Activated naive CD8-positive, alpha-beta T cell (primary cell): Measurements from ENCODE around the gene NIM1K.
A peak's percentile ranks its signal among the peaks of the same experiment; 100 is the strongest.
"Not testable (repeated sequence)": the region's sequence is repeated elsewhere in the genome, so short reads cannot be mapped to it uniquely, and the experiment has no call there.

Experiments used
- H3K27ac Mint-ChIP-seq: one replicate; pipeline ENCODE4 v1.8.0; 2021; ENCODE audit warnings: mixed read lengths
- H3K27me3 Mint-ChIP-seq: one replicate; pipeline ENCODE4 v1.8.0; 2021; ENCODE audit warnings: mixed read lengths
- H3K36me3 Mint-ChIP-seq: one replicate; pipeline ENCODE4 v1.8.0; 2021; ENCODE audit warnings: mixed read lengths
- H3K4me1 Mint-ChIP-seq: one replicate; pipeline ENCODE4 v1.8.0; 2021; ENCODE audit warnings: low read depth, mixed read lengths
- H3K4me3 Mint-ChIP-seq: one replicate; pipeline ENCODE4 v1.8.0; 2021; ENCODE audit warnings: mild to moderate bottlenecking, mixed read lengths
- H3K9me3 Mint-ChIP-seq: one replicate; pipeline ENCODE4 v1.8.0; 2021; ENCODE audit warnings: low read depth, mixed read lengths

The NIM1K gene

DNA sequence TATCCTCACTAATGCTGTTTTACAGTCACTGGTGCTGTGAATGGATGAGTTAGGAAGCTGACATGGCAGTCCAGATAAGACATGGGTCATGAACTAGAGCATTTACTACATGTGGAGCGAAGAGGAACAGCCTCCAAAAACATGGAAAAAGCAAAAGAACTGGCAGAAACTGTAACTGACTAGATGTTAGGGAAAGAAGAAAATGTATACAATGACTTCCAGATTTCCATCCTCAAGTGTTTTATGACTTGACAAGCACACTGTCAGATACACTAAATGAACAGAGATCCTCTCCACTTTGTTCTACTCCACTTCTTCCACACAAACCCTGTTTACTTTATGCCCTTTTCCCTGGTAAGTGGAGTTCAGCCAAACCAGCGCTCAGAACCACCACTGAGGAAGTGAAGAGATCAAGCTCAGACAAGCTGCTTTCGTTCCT lies 109.6 kb downstream of the NIM1K start:
- Mint-ChIP-seq H3K27me3 (no peaks in the 10 kb centered on the region), H3K4me1 (peaks cover 48% of the 10 kb centered on the region), H3K4me3 (no peak overlapping the region)

DNA sequence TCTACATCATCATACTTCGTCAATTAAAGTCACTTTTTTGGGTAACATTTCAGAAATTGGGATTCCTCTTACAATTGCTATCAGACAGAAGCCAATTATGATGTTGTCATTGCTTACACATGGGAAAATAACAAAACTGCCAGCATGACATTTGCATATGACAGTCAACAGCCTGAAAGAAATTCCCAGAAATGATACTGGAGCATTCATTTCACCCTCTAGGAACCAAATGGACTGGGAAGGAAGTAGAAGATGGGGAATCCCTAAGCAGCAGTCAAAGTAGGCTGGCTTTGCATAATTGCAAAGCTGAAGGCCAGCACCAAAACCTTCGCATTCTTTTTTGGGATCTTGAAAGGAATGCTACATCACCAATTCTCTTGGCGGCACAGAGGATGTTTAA lies 110.5 kb downstream of the NIM1K start:
- no peak overlapping the region for H3K4me3 Mint-ChIP-seq

More for the DNA sequence above, 109.6 kb downstream of the NIM1K start:
- H3K27ac Mint-ChIP-seq: no peak overlapping the region
- H3K9me3 Mint-ChIP-seq: no peaks in the 10 kb centered on the region
- H3K36me3 Mint-ChIP-seq: peaks cover 17% of the 10 kb centered on the region

DNA sequence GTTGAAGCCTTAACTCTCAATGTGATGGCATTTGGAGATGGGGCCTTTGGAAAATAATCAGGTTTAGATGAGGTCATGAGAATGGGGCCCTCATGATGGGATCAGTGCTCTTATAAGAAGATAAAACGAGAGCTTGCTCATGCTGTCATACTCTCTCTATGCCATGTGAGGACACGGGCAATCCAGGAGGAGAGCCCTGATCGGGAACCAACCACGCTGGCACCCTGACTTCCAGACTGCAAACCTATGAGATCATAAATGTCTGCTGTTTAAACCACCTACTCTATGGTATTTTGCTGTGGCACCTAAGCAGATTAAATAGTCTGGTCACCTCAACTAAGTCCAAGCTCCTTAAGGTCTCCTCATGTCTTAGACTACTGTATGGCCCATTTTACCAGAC lies 111.2 kb downstream of the NIM1K start:
- Mint-ChIP-seq H3K4me3 (no peak overlapping the region), H3K36me3 (peaks cover 14% of the 10 kb centered on the region), H3K4me1 (peaks cover 55% of the 10 kb centered on the region), H3K27ac (peak overlapping the region; percentile 89), H3K27me3 (no peaks in the 10 kb centered on the region), H3K9me3 (no peaks in the 10 kb centered on the region)

More for the DNA sequence above, 110.5 kb downstream of the NIM1K start:
- Mint-ChIP-seq H3K27ac (peak overlapping the region; percentile 58), H3K27me3 (no peaks in the 10 kb centered on the region), H3K36me3 (peaks cover 14% of the 10 kb centered on the region), H3K4me1 (peaks cover 50% of the 10 kb centered on the region), H3K9me3 (no peaks in the 10 kb centered on the region)

DNA sequence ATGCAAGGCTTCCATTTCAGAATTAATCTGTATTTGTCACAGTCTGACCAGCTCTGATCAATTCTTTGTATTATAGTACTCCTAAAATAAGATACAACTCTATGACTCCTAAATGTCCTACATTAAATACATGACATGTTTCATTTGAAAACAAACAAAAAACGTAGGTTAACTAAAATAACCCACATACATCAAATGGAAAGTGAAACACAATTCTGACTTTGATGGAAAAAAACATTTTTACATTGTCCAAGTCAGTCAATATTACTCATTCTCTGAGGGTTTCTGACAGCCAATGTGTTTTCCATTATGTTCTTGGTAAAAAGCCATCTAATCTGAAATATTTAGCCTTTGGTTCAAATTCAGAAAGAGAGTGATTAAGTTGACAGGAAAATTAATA lies 112.5 kb downstream of the NIM1K start:
- peaks cover 66% of the 10 kb centered on the region for H3K4me1 Mint-ChIP-seq
- peaks cover 10% of the 10 kb centered on the region for H3K36me3 Mint-ChIP-seq
- H3K27me3 Mint-ChIP-seq: no peaks in the 10 kb centered on the region
- H3K27ac Mint-ChIP-seq: peak overlapping the region; percentile 89
- peak overlapping the region; percentile 42 for H3K4me3 Mint-ChIP-seq
- no peaks in the 10 kb centered on the region for H3K9me3 Mint-ChIP-seq

DNA sequence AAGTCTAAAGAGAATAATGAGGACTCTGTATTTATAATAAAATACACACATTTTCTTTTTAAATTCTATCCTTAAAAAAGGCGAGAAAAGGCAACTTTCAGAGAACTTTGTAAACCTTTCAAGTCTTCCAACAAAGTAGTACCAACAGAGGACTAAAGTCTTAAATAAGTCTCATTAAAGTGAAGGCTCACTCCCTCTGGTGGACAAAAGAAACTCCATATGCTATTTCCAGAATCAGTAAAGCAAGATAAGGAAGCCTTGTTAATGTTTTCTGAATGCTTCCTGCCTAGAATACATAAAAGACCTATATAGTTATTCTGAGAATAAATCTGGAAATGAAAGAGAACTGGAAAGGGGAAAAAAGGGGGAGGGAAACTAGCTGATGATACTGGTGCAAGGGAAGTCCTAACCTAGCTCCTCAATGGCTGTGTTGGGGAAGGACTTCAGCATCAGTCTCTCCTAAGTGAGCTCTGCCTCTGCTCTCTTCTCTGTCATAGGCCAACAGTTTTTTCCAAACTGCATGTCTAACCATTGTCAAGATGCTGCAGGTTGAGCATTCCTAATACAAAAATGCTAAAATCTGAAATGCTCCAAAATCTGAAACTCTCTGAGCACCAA lies 114.0 kb downstream of the NIM1K start:
- H3K36me3 Mint-ChIP-seq: peaks cover 12% of the 10 kb centered on the region
- H3K4me3 Mint-ChIP-seq: no peak overlapping the region
- peak overlapping the region; percentile 68 for H3K27ac Mint-ChIP-seq
- H3K4me1 Mint-ChIP-seq: peaks cover 74% of the 10 kb centered on the region
- no peaks in the 10 kb centered on the region for H3K27me3 Mint-ChIP-seq
- no peaks in the 10 kb centered on the region for H3K9me3 Mint-ChIP-seq

DNA sequence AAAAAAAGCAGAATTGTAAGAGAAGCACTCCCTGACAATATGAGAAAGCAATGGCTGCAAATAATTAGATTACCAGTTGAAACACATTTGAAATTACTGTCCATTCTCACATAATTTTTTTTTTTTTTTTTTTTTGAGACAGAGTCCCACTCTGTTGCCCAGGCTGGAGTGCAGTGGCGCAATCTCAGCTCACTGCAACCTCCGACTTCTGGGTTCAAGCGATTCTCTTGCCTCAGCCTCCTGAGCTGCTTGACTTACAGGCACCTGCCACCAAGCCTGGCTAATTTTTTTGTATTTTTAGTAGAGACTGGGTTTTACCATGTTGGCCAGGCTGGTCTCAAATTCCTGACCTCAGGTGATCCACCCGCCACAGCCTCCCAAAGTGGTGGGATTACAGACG lies 114.9 kb downstream of the NIM1K start:
- H3K4me3 Mint-ChIP-seq, H3K9me3 Mint-ChIP-seq, H3K27me3 Mint-ChIP-seq: not testable (repeated sequence)
- Mint-ChIP-seq H3K27ac (peak overlapping the region; percentile 50), H3K4me1 (peaks cover 78% of the 10 kb centered on the region), H3K36me3 (peaks cover 12% of the 10 kb centered on the region)

DNA sequence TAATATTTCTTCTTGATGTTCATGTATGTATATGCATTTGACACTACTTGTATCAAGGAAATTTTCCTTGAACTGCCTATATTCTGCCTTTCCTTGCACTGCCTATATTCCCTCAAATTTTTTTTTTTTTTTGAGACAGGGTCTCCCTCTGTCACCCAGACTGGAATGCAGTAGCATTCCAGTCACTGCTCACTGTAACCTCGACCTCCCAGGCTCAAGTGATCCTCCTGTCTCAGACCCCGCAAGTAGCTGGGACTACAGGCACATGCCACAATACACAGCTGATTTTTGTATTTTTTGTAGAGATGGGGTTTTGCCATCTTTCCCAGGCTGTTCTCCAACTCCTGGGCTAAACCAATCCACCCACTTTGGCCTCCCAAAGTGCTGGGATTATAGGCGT lies 117.1 kb downstream of the NIM1K start:
- peaks cover 73% of the 10 kb centered on the region for H3K4me1 Mint-ChIP-seq
- H3K27ac Mint-ChIP-seq: peak overlapping the region; percentile 11
- H3K27me3 Mint-ChIP-seq: no peaks in the 10 kb centered on the region
- H3K9me3 Mint-ChIP-seq: no peaks in the 10 kb centered on the region
- no peak overlapping the region for H3K4me3 Mint-ChIP-seq
- peaks cover 2% of the 10 kb centered on the region for H3K36me3 Mint-ChIP-seq

DNA sequence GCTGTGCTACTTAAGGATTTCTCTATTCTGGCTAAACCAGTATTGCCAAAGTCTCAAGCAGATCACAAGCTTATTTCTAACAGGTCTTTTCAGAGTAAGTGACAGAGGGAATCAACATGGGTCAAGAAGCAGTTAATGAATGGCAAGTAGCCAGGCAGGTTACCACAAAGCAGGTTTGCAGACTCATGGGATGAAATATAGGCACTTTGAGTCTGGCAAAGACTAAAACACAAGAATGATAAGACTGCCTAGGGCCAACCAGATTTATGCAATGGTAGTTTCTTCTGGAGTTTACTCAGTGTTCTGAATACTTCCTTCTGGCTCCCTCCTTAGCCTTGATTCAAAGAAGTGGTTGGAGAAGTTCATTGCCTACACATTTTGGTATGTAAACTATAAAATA lies 117.6 kb downstream of the NIM1K start:
- H3K27ac Mint-ChIP-seq: peak overlapping the region; percentile 11

DNA sequence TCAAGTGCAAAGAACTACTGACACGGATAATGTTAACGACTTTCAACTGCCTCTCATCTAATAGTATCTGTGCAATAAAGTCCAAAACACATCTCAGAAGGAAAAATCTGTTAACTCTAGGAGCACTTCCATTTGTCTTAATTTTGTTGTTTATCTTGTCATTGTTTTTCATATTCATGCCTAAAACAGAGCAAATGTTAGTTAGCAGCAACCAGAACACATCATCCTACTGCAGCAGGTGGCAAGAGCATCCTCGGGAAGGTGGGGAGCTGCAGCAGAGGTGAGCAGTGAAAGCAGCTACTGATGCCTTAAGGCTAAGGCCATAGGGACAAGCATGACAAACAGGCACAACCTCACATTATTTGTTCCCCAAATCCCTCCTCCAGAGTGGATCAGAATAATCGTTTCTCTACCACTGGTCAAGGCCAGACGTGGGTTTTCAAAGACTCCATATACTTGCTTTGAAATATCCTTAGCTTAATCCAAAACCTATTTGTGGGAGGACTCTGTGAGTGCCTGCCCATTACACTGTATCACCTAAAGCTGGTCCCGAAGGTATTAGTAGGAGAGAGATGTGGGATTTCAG lies 120.1 kb downstream of the NIM1K start:
- H3K4me1 Mint-ChIP-seq: peaks cover 77% of the 10 kb centered on the region

More for the DNA sequence above, 117.6 kb downstream of the NIM1K start:
- H3K9me3 Mint-ChIP-seq: peaks cover 2% of the 10 kb centered on the region
- H3K4me1 Mint-ChIP-seq: peaks cover 73% of the 10 kb centered on the region
- H3K27me3 Mint-ChIP-seq: no peaks in the 10 kb centered on the region
- peaks cover 2% of the 10 kb centered on the region for H3K36me3 Mint-ChIP-seq
- peak overlapping the region; percentile 38 for H3K4me3 Mint-ChIP-seq

DNA sequence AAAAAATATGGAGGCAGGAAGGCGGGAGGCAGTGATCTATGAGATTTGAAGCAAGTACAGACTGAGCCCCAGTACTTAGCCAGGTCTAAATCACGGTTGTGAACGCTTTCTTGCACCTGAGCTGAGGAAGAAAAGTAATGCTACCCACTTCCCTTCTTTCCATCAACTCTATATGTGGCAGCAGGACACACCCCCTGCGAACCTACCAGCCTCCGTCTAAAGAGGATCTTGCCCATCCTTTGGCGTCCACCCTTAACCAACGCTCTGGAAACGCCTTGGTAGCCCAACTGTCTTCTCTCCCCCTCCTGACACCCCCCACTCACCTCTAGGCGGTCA lies 120.6 kb downstream of the NIM1K start:
- peaks cover 4% of the 10 kb centered on the region for H3K36me3 Mint-ChIP-seq
- peak overlapping the region; percentile 97 for H3K4me3 Mint-ChIP-seq
- no peaks in the 10 kb centered on the region for H3K27me3 Mint-ChIP-seq
- peaks cover 77% of the 10 kb centered on the region for H3K4me1 Mint-ChIP-seq
- H3K9me3 Mint-ChIP-seq: peaks cover 5% of the 10 kb centered on the region
- peak overlapping the region; percentile 96 for H3K27ac Mint-ChIP-seq

More for the DNA sequence above, 120.1 kb downstream of the NIM1K start:
- Mint-ChIP-seq H3K9me3 (peaks cover 5% of the 10 kb centered on the region), H3K27ac (peak overlapping the region; percentile 96), H3K36me3 (peaks cover 4% of the 10 kb centered on the region), H3K4me3 (peak overlapping the region; percentile 97), H3K27me3 (no peaks in the 10 kb centered on the region)

DNA sequence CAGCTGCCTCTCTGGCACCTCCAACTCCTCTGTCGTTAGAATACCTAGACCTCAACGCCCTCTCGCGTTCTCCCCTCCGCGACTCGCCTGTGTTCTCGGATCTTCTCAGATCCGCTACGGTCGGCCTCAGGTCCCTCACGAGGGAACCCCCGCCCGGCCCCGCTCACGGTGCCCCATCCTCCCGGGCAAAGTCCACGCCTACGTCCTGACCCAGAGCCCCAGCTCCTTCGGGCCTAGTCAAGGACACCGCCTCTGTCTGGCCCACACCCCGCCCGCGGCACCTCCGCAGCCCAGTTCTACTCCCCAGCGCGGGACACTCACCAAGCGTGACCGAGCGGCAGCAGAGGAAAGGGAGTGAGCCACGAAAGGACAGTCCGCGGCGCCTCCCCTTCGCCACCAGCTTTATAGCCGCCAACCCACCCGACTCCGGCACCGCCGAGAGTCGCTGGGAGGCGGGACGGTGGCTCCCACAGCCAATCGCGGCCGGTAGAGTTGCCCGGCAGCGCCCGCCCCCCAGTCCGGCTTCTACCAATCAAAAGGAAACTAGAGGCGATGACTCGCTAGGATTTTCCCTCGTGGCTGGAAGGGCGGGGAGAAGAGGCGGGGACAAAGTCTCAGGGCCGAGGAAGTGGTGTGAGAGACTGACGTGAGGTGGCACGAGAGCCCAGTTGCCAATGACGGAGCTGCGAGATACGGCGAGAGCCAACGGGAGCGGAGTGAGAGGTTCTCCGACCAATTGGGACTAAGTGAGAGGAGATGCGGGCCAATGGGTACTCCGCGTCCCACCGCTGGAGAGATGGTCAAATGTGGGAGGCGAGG lies 121.2 kb downstream of the NIM1K start, which contains the start of gene HMGCS1:
Gene HMGCS1 (minus strand): TSS at position 378 of the 819 bp plus-strand sequence. CDS start 14,447 bp downstream, outside the sequence.
- peaks cover 5% of the 10 kb centered on the region for H3K9me3 Mint-ChIP-seq
- H3K27me3 Mint-ChIP-seq: no peaks in the 10 kb centered on the region
- H3K27ac Mint-ChIP-seq: peak within 1 kb of the TSS; percentile 96
- peaks cover 72% of the 10 kb centered on the region for H3K4me1 Mint-ChIP-seq
- H3K36me3 Mint-ChIP-seq: peaks cover 4% of the 10 kb centered on the region
- H3K4me3 Mint-ChIP-seq: peak within 1 kb of the TSS; percentile 97

DNA sequence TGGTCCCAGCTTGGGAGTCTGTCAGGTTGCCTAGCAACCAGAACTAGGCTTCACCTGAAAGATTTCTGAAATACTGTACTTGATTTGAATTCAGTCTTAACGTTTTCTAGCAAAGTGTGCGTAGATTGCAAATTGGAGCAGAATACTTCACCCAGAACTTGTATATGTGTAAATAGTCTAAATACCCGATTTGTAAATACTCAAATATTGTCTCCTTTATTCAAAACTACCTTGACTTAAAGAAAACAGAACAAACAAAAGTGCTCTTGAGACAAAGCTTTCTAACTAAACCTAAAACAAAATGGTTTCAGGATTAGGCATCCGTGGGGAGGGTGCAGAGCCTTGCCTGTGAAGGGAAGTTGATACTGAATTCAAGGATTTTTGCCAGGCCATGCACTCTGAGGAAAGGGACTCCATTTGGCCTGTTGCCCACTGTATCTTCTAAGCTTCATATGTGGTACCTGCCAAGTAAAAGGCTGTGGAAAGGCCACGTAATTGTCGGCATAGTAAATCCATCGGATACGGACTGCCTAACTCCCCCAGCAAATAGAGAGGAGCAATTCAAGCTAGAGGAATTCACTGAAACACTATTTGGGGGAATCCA lies 121.9 kb downstream of the NIM1K start:
- peaks cover 4% of the 10 kb centered on the region for H3K36me3 Mint-ChIP-seq
- H3K4me3 Mint-ChIP-seq: peak overlapping the region; percentile 97
- H3K4me1 Mint-ChIP-seq: peaks cover 66% of the 10 kb centered on the region
- H3K27ac Mint-ChIP-seq: peak overlapping the region; percentile 96
- no peaks in the 10 kb centered on the region for H3K27me3 Mint-ChIP-seq
- peaks cover 5% of the 10 kb centered on the region for H3K9me3 Mint-ChIP-seq

DNA sequence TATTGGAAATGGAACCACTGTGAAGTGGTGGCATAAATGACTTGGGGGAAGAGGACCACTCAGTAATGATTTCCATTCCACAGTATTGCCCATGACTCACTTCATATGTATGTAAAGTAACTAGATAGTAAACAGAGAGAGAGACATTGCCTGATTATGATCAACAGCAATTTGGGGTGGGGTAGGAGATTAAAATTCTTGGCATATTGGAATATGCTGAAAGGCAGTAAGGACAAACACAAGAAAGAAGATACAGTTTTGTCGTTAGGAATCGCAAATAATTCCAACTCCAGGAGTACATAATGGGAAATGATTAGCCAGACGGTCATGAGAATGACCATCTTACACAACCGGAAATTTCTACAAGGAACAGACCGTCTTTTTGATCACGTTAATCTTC lies 122.7 kb downstream of the NIM1K start:
- H3K4me1 Mint-ChIP-seq: peaks cover 59% of the 10 kb centered on the region

DNA sequence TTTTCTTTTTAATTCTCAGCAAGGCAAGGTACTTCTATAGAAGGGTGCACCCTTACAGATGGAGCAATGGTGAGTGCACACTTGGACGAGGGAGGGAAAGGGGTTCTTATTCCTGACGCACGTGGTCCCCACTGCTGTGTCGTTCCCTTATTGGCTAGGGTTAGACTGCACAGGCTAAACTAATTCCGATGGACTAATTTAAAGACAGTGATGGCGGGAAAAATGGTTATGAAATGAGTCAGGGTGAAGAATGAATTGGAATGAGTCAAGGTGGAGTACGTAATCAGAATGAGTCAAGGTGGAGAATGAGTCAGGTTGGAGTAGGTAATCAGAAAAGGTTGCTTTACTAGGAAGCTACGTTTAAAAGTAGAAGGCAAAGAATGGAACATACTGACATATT lies 123.2 kb downstream of the NIM1K start:
- Mint-ChIP-seq H3K27me3 (no peaks in the 10 kb centered on the region), H3K27ac (peak overlapping the region; percentile 96), H3K36me3 (peaks cover 2% of the 10 kb centered on the region), H3K9me3 (peaks cover 5% of the 10 kb centered on the region), H3K4me1 (peaks cover 55% of the 10 kb centered on the region), H3K4me3 (peak overlapping the region; percentile 58)

More for the DNA sequence above, 122.7 kb downstream of the NIM1K start:
- H3K36me3 Mint-ChIP-seq: peaks cover 4% of the 10 kb centered on the region
- peaks cover 5% of the 10 kb centered on the region for H3K9me3 Mint-ChIP-seq
- H3K4me3 Mint-ChIP-seq: peak overlapping the region; percentile 97
- peak overlapping the region; percentile 96 for H3K27ac Mint-ChIP-seq
- H3K27me3 Mint-ChIP-seq: no peaks in the 10 kb centered on the region

DNA sequence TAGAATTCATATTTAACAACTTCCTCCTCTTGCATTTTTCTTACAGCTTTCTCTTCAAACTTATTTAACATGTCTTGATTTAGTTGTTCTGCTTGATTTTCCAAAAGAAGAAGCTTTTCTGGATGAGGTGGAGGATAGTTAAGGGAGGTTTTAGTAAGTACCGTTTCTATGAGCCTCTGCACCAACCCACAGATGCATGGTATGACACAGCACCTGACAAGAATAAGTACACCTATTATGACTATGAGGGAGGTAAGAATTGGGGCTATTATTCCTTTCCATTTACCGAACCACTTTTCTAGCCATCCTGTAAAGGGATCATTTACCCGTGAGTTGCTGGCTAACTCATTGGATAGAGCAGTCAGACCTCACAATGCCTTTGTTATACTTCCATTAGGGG lies 123.7 kb downstream of the NIM1K start:
- H3K4me1 Mint-ChIP-seq: peaks cover 53% of the 10 kb centered on the region
- H3K27ac Mint-ChIP-seq: peak overlapping the region; percentile 96
- H3K9me3 Mint-ChIP-seq: peaks cover 5% of the 10 kb centered on the region
- H3K4me3 Mint-ChIP-seq: peak overlapping the region; percentile 58
- H3K27me3 Mint-ChIP-seq: no peaks in the 10 kb centered on the region
- H3K36me3 Mint-ChIP-seq: peaks cover 2% of the 10 kb centered on the region
